HUES64 (cell line): ENCODE data around the gene TNS3.

Experiments
- H3K27ac ChIP-seq: 2 replicates; pipeline ENCODE4 v1.7.0; 2013; ENCODE audit warnings: low read depth, low read length, inconsistent platforms
- H3K27me3 ChIP-seq: 2 replicates; pipeline ENCODE4 v1.6.1; 2013; ENCODE audit warnings: mild to moderate bottlenecking, low read length; ENCODE audit not compliant: insufficient read depth
- H3K36me3 ChIP-seq: 2 replicates; pipeline ENCODE4 v1.6.1; 2013; ENCODE audit warnings: mild to moderate bottlenecking, low read length; ENCODE audit not compliant: insufficient read depth
- H3K4me1 ChIP-seq: 2 replicates; pipeline ENCODE4 v1.6.1; 2013; ENCODE audit warnings: mild to moderate bottlenecking, low read length, moderate library complexity; ENCODE audit not compliant: insufficient read depth
- H3K4me3 ChIP-seq: 2 replicates; pipeline ENCODE4 v1.5.1; 2013; ENCODE audit warnings: mild to moderate bottlenecking, low read length, moderate library complexity
- H3K9ac ChIP-seq: 2 replicates; pipeline ENCODE4 v1.6.1; 2013; ENCODE audit warnings: mild to moderate bottlenecking, low read depth, low read length
- H3K9me3 ChIP-seq: 2 replicates; pipeline ENCODE4 v1.6.1; 2013; ENCODE audit warnings: low read depth, low read length; ENCODE audit not compliant: insufficient read depth
- WGBS: fragments of 150-250, 120-280 bp; methylation state at CpG from one replicate; pipeline ENCODE4 v1.1.7; 2013; ENCODE audit warnings: missing lambda C conversion rate; 5-methylcytosine and 5-hydroxymethylcytosine counted together

The TNS3 gene

DNA sequence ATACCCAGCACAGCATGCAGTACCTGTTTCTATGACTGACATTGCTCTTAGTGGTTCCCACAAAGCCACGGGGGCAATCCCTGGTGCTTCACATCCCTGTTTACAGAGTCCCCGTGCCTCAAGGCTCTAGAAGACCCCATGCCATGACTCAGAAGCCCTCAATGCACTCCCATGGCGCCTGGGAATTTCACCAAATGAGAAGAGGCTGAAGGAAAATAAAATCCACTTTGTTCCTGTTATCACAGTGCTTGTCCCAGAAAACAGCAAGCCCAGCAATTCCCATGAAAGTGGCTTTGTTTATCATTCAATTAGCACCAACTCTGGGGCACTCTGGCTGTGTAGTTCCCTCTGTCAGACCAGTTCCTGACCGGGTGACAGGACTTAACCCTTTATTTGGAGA lies 268.3 kb downstream of the TNS3 start:
- Histone ChIP-seq H3K36me3 (peaks cover 6% of the 10 kb centered on the region; the same call in 1 of the 2 replicates), H3K4me1 (peaks cover 31% of the 10 kb centered on the region), H3K9ac (no peak overlapping the region), H3K9me3 (no peaks in the 10 kb centered on the region), H3K4me3 (no peak overlapping the region), H3K27me3 (no peaks in the 10 kb centered on the region), H3K27ac (no peak overlapping the region)
- WGBS: 61% methylated on average over 4 of the region's 4 CpGs

DNA sequence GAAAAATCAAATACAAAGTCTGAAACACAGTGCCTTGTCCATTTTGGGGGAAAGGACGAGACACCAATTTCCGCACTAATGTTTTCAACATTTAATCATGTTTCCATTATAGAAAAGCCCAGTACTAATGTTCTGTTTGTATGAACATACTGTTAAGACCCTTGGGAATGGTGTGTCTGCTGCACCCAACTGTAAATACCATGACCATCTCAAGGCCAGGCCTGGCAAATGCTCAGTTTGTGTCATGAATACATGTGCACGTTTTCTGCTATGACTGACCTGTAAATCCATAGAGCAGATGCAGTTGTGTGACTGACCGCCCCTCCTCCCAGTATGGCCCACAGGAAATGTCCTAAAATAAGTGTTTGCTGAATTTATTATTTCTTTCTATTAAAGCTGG lies 270.0 kb downstream of the TNS3 start:
- Histone ChIP-seq H3K27me3 (no peaks in the 10 kb centered on the region), H3K36me3 (no peaks in the 10 kb centered on the region), H3K9ac (no peak overlapping the region), H3K4me3 (no peak overlapping the region), H3K27ac (no peak overlapping the region), H3K9me3 (no peaks in the 10 kb centered on the region), H3K4me1 (peaks cover 31% of the 10 kb centered on the region)
- 94% methylated on average over 4 of the region's 4 CpGs for WGBS

DNA sequence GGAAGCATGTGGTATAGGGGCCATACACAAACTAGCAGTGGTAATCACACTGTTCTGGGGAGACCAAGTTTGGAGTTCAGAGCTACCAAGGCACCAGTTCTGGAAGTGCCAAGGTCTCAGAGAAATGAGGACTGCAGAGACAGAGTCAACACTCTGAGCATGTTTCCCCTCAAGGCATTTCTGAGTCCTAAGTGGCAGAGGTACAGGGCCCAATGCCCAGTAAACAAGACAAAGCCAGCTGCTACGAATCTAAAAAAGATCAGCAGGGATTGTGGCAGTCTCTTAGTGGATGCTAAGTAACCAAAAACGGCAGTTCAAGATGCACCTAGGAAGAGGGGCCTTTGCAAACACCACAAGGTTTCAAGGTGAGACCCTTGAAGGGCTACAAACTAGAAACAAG lies 271.9 kb downstream of the TNS3 start:
- H3K9ac ChIP-seq: no peak overlapping the region
- no peaks in the 10 kb centered on the region for H3K9me3 ChIP-seq
- no peaks in the 10 kb centered on the region for H3K27me3 ChIP-seq
- no peak overlapping the region for H3K27ac ChIP-seq
- H3K4me3 ChIP-seq: no peak overlapping the region
- H3K36me3 ChIP-seq: no peaks in the 10 kb centered on the region
- 81% methylated on average over 2 of the region's 2 CpGs for WGBS
- peaks cover 17% of the 10 kb centered on the region for H3K4me1 ChIP-seq

DNA sequence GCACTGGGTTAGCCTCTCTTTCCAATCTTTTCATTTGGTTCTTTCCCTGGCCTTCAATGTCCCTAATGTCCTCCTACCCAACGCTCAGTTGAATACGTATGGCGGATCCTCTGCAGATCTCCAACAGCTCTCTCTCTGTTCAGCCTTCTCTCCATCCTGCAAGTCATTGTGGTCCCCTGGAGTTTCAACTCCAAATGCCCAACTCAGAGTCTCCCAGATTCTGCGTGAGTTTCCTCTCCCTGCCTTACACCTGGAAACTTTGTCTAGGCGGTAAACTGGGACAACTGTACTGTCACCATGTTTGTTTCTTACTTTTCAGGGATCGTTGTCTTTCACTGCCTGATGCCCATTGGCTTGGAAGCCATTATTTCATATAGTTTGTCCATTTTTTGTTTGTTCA lies 273.1 kb downstream of the TNS3 start:
- Histone ChIP-seq H3K9ac (no peak overlapping the region), H3K4me1 (peaks cover 5% of the 10 kb centered on the region), H3K9me3 (no peaks in the 10 kb centered on the region), H3K36me3 (no peaks in the 10 kb centered on the region), H3K27ac (no peak overlapping the region), H3K4me3 (no peak overlapping the region), H3K27me3 (no peaks in the 10 kb centered on the region)
- 95% methylated on average over 6 of the region's 6 CpGs for WGBS

DNA sequence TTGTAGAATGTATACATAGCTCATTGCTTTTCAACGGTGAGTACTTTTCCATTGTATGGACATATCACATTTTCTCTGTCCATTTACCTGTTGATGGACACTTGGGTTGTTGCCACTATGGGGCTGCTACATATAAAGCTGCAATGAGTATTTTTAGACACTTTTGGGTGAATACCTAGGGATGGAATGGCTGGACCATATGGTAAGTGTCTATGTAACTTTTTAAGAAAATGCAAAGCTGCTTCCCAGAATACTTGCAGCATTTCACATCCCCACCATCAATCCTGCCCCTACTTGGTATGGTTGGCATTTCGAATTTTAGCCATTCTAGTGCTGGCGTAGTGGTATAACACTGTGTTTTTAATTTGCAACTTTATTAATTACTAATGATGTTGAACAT lies 274.6 kb downstream of the TNS3 start:
- no peak overlapping the region for H3K4me3 ChIP-seq
- WGBS: 93% methylated on average over 1 of the region's 3 CpGs
- no peaks in the 10 kb centered on the region for H3K27me3 ChIP-seq
- no peaks in the 10 kb centered on the region for H3K9me3 ChIP-seq
- no peaks in the 10 kb centered on the region for H3K4me1 ChIP-seq
- no peak overlapping the region for H3K27ac ChIP-seq
- H3K36me3 ChIP-seq: 0 out of 2 replicates have a peak, but pooled peaks cover under 1% of the 10 kb centered on the region
- H3K9ac ChIP-seq: no peak overlapping the region

DNA sequence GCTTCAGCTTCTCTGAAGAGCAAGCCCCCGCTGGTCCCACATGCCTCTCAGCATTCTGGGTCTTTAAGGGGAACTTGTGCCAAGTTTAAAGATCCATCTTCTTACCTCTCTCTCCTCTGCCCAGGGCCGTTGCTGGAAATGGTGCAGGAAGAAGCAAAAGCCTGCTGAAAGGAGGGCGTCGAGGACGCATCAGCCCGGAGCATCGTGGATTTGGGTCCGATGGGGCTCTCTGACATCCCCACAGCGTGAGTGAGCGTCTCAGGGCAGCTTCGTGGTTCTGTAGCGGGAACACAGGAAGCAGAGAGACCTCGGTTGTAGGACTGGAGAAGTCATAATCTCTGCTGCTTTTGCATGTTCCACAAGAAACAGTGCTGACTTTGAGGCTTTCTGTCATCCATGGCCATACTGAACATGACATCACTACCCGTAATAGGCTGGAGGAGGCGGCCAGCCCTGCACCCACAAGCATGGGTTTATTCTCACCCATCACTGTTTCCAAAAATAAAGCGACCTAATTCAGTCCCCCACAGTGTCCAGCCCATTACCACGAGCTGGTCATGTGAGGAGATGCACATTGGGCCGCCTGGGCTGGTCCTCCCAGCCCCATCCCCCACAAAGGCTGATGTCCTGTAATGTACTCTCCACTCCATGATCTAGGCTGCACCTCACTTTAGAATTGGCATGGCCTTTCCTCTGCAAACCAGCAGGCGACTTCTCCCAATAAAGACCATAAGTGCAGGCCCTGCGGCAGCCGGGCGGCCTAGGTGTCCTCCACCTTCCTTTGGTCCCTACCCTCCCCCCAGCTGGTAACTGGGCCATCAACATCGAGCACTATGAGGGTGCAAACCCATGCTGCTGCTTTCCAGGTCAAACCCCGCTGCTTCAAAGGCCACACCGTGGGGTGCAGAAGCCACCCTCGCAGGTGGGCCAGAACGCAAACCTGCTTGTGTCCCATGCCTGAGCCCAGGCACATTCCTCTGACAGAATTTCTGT lies 276.9 kb downstream of the TNS3 start:
- H3K36me3 ChIP-seq: peaks cover 11% of the 10 kb centered on the region
- H3K4me3 ChIP-seq: no peak overlapping the region
- 94% methylated on average over 27 of the region's 27 CpGs for WGBS
- no peak overlapping the region for H3K27ac ChIP-seq
- no peak overlapping the region for H3K9ac ChIP-seq
- H3K4me1 ChIP-seq: no peaks in the 10 kb centered on the region
- H3K27me3 ChIP-seq: no peaks in the 10 kb centered on the region
- H3K9me3 ChIP-seq: no peaks in the 10 kb centered on the region

DNA sequence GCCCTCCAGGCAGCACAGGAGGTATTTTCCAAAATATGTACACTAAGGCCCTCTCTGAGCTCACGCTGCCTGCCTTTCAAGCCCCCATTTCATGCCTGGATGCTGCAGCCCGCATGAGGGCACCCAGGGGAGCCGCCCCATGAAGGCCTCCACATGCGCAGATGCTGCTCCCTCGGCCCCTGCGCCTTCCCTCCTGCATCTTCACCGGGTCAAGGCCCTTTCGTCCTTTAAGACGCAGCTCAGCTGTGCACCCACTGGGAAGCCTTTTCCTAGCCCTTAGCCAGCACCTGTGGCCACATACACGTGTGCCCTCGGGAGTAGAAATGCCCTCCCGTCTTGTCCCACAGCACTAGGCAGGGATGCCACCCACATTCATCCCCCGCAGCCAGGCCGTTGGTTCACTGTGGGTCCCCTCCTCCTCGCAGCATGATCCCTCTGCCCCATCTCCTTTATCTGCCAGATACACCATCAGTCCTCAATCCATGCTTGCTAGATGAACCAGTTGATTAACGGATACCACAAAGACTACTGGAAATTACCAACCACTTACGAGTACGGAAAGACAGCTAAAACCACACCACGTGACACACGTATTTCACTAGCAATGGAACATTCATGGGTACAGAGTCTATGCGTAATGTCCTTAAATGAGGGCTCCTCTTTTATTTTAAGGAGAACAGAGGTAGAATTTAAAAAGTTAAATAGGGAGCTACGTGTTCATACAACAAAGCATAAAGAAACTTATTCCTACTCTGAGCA lies 278.0 kb downstream of the TNS3 start:
- Histone ChIP-seq H3K9ac (no peak overlapping the region), H3K27ac (no peak overlapping the region), H3K4me3 (no peak overlapping the region), H3K9me3 (no peaks in the 10 kb centered on the region), H3K4me1 (no peaks in the 10 kb centered on the region), H3K36me3 (peaks cover 11% of the 10 kb centered on the region), H3K27me3 (no peaks in the 10 kb centered on the region)
- WGBS: 90% methylated on average over 21 of the region's 22 CpGs

DNA sequence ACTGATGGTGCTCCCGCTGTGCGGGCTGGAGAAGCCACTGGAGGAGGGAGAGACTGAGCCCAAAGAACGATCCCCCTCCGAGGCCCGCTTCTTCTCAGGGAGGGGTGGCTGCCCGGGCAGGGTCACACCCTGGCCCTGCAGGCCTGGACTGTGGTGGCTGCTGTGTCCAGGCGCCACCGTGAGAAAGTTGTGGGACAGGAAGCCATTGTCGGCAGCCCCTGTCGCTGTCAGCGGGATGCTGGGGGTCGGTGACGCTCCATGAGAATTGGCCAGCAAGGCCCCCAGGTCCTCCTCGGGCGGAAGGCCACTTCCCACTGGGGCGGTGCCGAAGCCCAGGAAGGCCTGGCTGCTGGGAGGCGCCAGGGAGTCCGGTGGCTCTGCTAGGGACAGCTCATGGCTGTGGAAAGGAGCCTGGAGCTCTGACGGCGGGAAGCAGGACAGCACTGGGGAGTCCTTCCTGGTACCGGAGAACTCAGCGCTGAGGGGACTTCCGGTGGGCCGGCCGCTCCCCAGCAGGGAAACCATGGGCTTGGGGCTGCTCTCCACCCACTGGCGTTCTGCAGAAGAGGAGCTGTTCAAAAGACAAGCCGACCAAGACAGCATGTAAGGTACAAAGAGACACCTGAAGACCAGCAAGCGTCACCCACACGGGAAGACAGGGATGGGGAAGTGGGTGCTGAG lies 278.8 kb downstream of the TNS3 start:
- Histone ChIP-seq H3K27ac (no peak overlapping the region), H3K4me3 (no peak overlapping the region), H3K9me3 (no peaks in the 10 kb centered on the region), H3K9ac (no peak overlapping the region), H3K4me1 (no peaks in the 10 kb centered on the region), H3K27me3 (no peaks in the 10 kb centered on the region), H3K36me3 (peaks cover 11% of the 10 kb centered on the region)
- WGBS: 94% methylated on average over 30 of the region's 30 CpGs

DNA sequence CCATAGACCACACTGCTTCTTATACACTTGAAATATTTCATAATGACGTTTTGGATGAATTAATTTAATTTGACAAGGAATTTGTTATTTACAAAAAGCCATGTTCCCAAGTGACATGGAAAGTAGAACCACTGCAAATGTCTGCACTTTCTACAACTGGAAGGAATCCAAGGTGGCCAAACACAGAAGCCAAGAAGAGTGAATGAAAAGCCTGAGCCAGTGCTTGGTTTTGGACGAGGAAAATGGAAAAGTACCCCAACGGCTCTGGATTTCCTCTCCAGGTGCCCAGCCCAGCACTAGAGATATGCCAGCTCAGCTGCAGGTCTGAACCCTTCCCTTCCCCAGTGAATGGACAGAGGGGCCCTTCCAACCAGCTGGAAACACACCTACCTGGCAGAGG lies 279.4 kb downstream of the TNS3 start:
- Histone ChIP-seq H3K36me3 (peaks cover 11% of the 10 kb centered on the region), H3K4me3 (no peak overlapping the region), H3K27ac (no peak overlapping the region), H3K4me1 (no peaks in the 10 kb centered on the region), H3K9ac (no peak overlapping the region), H3K27me3 (no peaks in the 10 kb centered on the region), H3K9me3 (no peaks in the 10 kb centered on the region)
- WGBS: 94% methylated on average over 3 of the region's 3 CpGs

DNA sequence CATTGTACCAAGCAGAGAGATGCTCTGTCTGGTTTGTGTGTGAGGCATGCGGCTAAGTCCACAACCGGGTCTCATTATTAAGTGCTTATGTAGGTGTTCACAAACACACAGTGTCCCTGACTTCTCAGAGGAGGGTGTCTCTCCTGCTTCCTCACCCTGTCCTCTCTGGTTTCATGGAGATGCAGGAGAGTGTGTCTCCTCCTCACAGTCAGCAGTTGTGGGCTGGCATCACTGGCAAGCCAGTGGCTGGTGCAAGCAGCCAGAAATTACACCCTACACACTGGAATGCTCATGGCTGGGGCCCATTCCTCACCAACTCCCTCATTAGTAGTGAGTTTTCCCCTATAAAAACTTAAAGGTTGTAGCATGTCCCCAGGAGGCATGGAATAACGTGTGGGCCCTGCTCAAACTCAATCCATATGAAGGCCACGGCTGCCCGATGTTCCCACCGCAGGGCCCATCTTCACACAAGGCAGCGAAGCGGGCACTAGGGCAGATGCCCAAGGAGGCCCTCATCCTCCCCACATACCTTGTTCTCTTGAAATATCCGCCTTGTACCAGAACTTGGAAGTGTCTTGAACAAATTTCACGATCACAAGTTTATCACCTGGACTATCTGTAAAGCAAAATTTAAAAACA lies 280.1 kb downstream of the TNS3 start:
- Histone ChIP-seq H3K27me3 (no peaks in the 10 kb centered on the region), H3K4me1 (no peaks in the 10 kb centered on the region), H3K27ac (no peak overlapping the region), H3K9ac (no peak overlapping the region), H3K9me3 (no peaks in the 10 kb centered on the region), H3K36me3 (peaks cover 11% of the 10 kb centered on the region), H3K4me3 (no peak overlapping the region)
- 96% methylated on average over 10 of the region's 10 CpGs for WGBS
